22Rv1 (cell line): Measurements from ENCODE around the gene SUOX.

ENCODE experiments used
- ZFX ChIP-seq: fragments of 450-650 bp; IDR thresholded peaks from 2 replicates; pipeline ENCODE4 v1.6.1; 2017; ENCODE audit warnings: antibody characterized with exemption, borderline replicate concordance
- TF ChIP-seq, protein P1 (sequence below): fragments of 450-650 bp; IDR thresholded peaks from 2 replicates; pipeline ENCODE4 v1.5.1; 2017; ENCODE audit warnings: mild to moderate bottlenecking

DNA sequence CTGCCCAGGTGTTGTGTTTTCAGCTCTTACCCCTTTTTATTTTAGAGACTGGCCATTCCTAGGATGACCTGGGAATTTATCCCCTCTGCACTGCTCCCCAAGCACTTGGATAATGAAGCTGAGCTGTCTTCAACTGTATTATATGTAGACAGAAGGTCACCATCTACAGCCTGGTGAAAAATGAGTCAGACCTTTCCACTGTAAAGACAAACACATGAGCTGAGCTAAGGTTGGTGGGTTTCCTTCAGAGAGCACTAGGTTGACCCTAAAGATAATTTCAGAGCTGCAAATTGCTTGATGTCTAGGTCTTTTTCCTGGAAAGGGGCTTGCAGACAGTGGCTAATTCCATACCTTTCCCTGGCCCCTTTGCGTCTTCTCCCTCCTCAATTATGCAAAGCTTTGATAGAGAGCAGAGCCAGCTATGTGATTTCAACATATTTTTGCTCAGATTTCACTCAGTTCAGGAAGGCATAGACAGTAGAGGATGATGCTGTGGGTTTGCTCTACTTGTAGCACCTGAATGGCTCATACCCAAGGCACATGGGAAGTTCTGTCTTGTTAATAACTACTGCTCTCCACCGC is 14.5 kb downstream of the SUOX start:
- TF ChIP-seq, protein P1, sequence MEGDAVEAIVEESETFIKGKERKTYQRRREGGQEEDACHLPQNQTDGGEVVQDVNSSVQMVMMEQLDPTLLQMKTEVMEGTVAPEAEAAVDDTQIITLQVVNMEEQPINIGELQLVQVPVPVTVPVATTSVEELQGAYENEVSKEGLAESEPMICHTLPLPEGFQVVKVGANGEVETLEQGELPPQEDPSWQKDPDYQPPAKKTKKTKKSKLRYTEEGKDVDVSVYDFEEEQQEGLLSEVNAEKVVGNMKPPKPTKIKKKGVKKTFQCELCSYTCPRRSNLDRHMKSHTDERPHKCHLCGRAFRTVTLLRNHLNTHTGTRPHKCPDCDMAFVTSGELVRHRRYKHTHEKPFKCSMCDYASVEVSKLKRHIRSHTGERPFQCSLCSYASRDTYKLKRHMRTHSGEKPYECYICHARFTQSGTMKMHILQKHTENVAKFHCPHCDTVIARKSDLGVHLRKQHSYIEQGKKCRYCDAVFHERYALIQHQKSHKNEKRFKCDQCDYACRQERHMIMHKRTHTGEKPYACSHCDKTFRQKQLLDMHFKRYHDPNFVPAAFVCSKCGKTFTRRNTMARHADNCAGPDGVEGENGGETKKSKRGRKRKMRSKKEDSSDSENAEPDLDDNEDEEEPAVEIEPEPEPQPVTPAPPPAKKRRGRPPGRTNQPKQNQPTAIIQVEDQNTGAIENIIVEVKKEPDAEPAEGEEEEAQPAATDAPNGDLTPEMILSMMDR, result no peak
- TF ChIP-seq ZFX, result no peak
